ENCODE results near the gene GNB1L. TPM values are rescaled to one million over a fixed set of nuclear protein-coding genes. Genes with fewer than 3 reads are reported as not detected.
"Not testable (repeated sequence)": the region's sequence is repeated elsewhere in the genome, so short reads cannot be mapped to it uniquely, and the experiment has no call there.

The GNB1L gene
- total RNA-seq, 1 experiment from 2014 or later, result 17.9 TPM

DNA sequence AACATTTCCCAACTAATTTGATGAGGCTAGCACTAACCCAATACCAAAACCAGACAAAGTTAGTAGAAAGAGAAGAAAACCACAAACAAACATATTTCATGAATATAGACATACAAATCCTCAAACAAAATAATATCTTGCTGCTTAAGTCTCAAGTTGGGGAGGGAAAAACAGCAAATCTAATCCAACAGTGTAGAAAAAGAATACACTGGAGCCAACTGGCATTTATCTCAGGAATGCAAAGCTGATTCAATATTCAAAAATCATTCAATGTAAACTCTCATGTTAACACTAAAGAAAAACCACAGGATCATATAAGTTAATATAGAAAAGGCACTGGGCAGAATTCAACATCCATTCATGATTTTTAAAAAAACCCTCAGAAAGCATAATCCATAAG, 18.2 kb downstream of the GNB1L start:
- H3K27me3 ChIP-seq (replicated peaks; ENCODE audit: insufficient read depth, low read depth, low read length, poor library complexity), result no peaks in the 10 kb centered on the region
- H3K36me3 ChIP-seq (ENCODE audit: insufficient read depth, low read length, poor library complexity, severe bottlenecking), result no peaks in the 10 kb centered on the region
- intact Hi-C loops (cut with micrococcal nuclease; ENCODE audit: unreplicated experiment), result no loop called here
- no peak for TF ChIP-seq EZH2 (IDR thresholded peaks at IDR 0.05; ENCODE audit: borderline replicate concordance, low read depth, low read length, poor library complexity, severe bottlenecking)
- TF ChIP-seq, protein P1, sequence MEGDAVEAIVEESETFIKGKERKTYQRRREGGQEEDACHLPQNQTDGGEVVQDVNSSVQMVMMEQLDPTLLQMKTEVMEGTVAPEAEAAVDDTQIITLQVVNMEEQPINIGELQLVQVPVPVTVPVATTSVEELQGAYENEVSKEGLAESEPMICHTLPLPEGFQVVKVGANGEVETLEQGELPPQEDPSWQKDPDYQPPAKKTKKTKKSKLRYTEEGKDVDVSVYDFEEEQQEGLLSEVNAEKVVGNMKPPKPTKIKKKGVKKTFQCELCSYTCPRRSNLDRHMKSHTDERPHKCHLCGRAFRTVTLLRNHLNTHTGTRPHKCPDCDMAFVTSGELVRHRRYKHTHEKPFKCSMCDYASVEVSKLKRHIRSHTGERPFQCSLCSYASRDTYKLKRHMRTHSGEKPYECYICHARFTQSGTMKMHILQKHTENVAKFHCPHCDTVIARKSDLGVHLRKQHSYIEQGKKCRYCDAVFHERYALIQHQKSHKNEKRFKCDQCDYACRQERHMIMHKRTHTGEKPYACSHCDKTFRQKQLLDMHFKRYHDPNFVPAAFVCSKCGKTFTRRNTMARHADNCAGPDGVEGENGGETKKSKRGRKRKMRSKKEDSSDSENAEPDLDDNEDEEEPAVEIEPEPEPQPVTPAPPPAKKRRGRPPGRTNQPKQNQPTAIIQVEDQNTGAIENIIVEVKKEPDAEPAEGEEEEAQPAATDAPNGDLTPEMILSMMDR (conservative IDR thresholded peaks at IDR 0.05; ENCODE audit: low read depth, low read length), result no peak
- no peaks in the 10 kb centered on the region for H3K9me3 ChIP-seq (ENCODE audit: low read depth, low read length, poor library complexity, severe bottlenecking)
- no peak overlapping the region for H3K4me3 ChIP-seq (ENCODE audit: low read depth, low read length, poor library complexity, severe bottlenecking)
- H3K27ac ChIP-seq (ENCODE audit: low read depth, low read length, poor library complexity, severe bottlenecking), result no peak overlapping the region
- ChIA-PET POLR2A (ENCODE audit: low non-redundant PET) (no interaction called here), CTCF (no interaction called here)
- BruUV-seq (replicated peaks), result no TSS peak
- DNase-seq (ENCODE audit: low spot score), result no peak
- peaks cover 11% of the 10 kb centered on the region for H3K4me1 ChIP-seq (ENCODE audit: insufficient read depth, low read length, poor library complexity, severe bottlenecking)

DNA sequence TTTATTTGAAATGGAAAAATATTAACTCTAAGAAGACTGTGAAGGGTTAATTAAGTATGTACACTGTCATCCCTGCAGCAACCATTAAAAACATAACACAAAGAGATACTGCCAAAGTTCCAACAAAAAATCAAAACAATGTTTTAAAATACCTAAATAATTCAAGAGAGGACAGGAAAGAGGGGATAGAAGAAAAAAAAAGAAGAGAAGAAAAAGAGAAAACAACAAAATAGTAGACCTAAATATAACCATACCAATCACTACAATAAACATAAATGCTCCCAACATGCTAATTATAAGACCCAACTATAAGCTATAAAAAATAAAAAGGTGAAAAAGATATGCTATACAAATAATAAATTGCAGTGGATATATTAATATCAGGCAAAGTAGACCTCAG, 20.1 kb downstream of the GNB1L start:
- Histone ChIP-seq H3K27me3 (replicated peaks; ENCODE audit: insufficient read depth, low read depth, low read length, poor library complexity) (no peaks in the 10 kb centered on the region), H3K4me1 (ENCODE audit: insufficient read depth, low read length, poor library complexity, severe bottlenecking) (peaks cover 11% of the 10 kb centered on the region), H3K27ac (ENCODE audit: low read depth, low read length, poor library complexity, severe bottlenecking) (no peak overlapping the region), H3K4me3 (ENCODE audit: low read depth, low read length, poor library complexity, severe bottlenecking) (no peak overlapping the region), H3K9me3 (ENCODE audit: low read depth, low read length, poor library complexity, severe bottlenecking) (no peaks in the 10 kb centered on the region), H3K36me3 (ENCODE audit: insufficient read depth, low read length, poor library complexity, severe bottlenecking) (no peaks in the 10 kb centered on the region)
- BruUV-seq (replicated peaks), result no TSS peak
- CTCF ChIA-PET, result no interaction called here
- TF ChIP-seq, protein P1 (conservative IDR thresholded peaks at IDR 0.05; ENCODE audit: low read depth, low read length), result no peak
- TF ChIP-seq EZH2 (IDR thresholded peaks at IDR 0.05; ENCODE audit: borderline replicate concordance, low read depth, low read length, poor library complexity, severe bottlenecking), result no peak
- intact Hi-C loops (cut with micrococcal nuclease; ENCODE audit: unreplicated experiment), result no loop called here
- DNase-seq (ENCODE audit: low spot score), result no peak
- POLR2A ChIA-PET (ENCODE audit: low non-redundant PET), result no interaction called here

DNA sequence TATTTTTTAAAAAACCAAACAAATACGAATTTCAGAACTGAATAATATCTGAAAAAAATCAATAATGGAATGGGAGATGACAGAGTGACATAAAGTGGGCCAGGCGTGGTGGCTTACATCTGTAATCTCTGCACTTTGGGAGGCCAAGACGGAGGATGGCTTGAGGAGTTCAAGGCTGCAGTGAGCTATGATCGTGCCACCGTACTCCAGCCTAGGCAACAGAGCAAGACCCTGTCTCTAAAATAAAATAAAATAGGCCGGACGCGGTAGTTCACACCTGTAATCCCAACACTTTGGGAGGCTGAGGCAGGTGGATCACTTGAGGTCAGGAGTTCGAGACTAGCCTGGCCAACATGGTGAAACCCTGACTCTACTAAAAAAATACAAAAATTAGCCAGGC, 21.3 kb downstream of the GNB1L start:
- intact Hi-C loops (cut with micrococcal nuclease; ENCODE audit: unreplicated experiment); DNase-seq (ENCODE audit: low spot score); H3K27ac ChIP-seq (ENCODE audit: low read depth, low read length, poor library complexity, severe bottlenecking); H3K27me3 ChIP-seq (replicated peaks; ENCODE audit: insufficient read depth, low read depth, low read length, poor library complexity); POLR2A ChIA-PET (ENCODE audit: low non-redundant PET); BruUV-seq (replicated peaks); CTCF ChIA-PET; H3K4me3 ChIP-seq (ENCODE audit: low read depth, low read length, poor library complexity, severe bottlenecking); H3K36me3 ChIP-seq (ENCODE audit: insufficient read depth, low read length, poor library complexity, severe bottlenecking); H3K9me3 ChIP-seq (ENCODE audit: low read depth, low read length, poor library complexity, severe bottlenecking): not testable (repeated sequence)
- H3K4me1 ChIP-seq (ENCODE audit: insufficient read depth, low read length, poor library complexity, severe bottlenecking), result peaks cover 11% of the 10 kb centered on the region

DNA sequence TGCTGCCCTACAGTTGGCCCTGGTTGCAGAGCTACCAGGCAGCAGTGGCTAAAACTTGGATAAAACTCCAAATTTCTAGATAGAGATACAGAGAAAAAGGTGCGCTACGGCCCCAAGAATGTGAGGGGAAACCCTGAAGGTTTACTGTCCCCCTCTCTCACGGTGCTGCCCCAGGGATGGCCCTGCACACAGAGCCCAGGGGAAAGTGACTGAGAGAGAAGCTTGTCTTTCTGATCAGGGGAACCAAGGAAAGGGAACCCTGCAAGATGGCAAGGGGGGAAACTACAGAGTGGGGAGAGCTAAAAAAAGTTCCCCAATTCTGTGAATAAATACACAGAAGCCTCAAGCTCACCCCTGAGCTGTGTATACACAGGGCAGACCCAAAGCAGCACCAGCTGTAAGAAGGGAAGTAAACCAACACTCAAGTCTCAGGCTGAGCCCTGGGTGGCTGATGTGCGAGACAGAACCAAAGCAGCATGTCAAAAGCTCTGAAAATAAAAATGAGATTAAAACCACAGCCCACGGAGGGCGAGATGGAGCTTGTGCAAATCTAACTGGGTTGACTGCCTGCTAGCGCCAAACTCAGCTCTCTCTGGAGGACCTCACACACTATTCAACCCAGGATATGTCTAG, 22.1 kb downstream of the GNB1L start:
- H3K27ac ChIP-seq (ENCODE audit: low read depth, low read length, poor library complexity, severe bottlenecking), result no peak overlapping the region
- TF ChIP-seq, protein P1 (conservative IDR thresholded peaks at IDR 0.05; ENCODE audit: low read depth, low read length), result no peak
- TF ChIP-seq EZH2 (IDR thresholded peaks at IDR 0.05; ENCODE audit: borderline replicate concordance, low read depth, low read length, poor library complexity, severe bottlenecking), result no peak
- H3K4me3 ChIP-seq (ENCODE audit: low read depth, low read length, poor library complexity, severe bottlenecking), result no peak overlapping the region
- no peaks in the 10 kb centered on the region for H3K36me3 ChIP-seq (ENCODE audit: insufficient read depth, low read length, poor library complexity, severe bottlenecking)
- H3K27me3 ChIP-seq (replicated peaks; ENCODE audit: insufficient read depth, low read depth, low read length, poor library complexity), result no peaks in the 10 kb centered on the region
- intact Hi-C loops (cut with micrococcal nuclease; ENCODE audit: unreplicated experiment), result no loop called here
- BruUV-seq (replicated peaks), result no TSS peak
- DNase-seq (ENCODE audit: low spot score), result no peak
- CTCF ChIA-PET, result no interaction called here
- H3K4me1 ChIP-seq (ENCODE audit: insufficient read depth, low read length, poor library complexity, severe bottlenecking), result peaks cover 8% of the 10 kb centered on the region
- POLR2A ChIA-PET (ENCODE audit: low non-redundant PET), result no interaction called here
- H3K9me3 ChIP-seq (ENCODE audit: low read depth, low read length, poor library complexity, severe bottlenecking), result no peaks in the 10 kb centered on the region

DNA sequence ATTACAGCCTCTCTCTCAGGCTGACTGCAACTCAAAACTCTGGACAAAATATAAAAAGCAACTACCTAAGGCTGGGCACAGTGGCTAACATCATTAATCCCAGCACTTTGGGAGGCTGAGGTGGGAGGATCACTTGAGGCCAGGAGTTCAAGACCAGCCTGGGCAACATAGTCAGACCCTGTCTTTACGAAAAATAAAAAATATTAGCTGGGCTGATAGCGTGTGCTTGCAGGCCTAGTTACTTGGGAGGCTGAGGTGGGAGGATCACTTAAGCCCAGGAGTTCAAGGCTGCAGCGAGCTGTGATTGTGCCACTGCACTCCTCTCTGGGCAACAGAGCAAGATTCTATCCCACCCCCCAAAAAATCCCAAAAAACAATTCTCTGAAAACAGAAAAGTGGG, 22.7 kb downstream of the GNB1L start:
- DNase-seq (ENCODE audit: low spot score); H3K4me1 ChIP-seq (ENCODE audit: insufficient read depth, low read length, poor library complexity, severe bottlenecking); H3K36me3 ChIP-seq (ENCODE audit: insufficient read depth, low read length, poor library complexity, severe bottlenecking); H3K4me3 ChIP-seq (ENCODE audit: low read depth, low read length, poor library complexity, severe bottlenecking); POLR2A ChIA-PET (ENCODE audit: low non-redundant PET); H3K27me3 ChIP-seq (replicated peaks; ENCODE audit: insufficient read depth, low read depth, low read length, poor library complexity); H3K27ac ChIP-seq (ENCODE audit: low read depth, low read length, poor library complexity, severe bottlenecking); intact Hi-C loops (cut with micrococcal nuclease; ENCODE audit: unreplicated experiment); H3K9me3 ChIP-seq (ENCODE audit: low read depth, low read length, poor library complexity, severe bottlenecking); BruUV-seq (replicated peaks); CTCF ChIA-PET: not testable (repeated sequence)

All from A673 (cell line).